HCT116 (cell line): ENCODE results near the gene PTGER1. TPM values are rescaled to one million over a fixed set of nuclear protein-coding genes. Genes with fewer than 3 reads are reported as not detected.

Experiments used
- ATAC-seq: fragments of 200-7000 bp; cut with Tn5 transposase; 2 replicates; pipeline ENCODE4 v1.9.1; 2020; ENCODE audit warnings: mild to moderate bottlenecking, moderate library complexity
- BruUV-seq: library from RNA; stranded (reverse); fragments of 400-500 nt; replicated peaks from 2 replicates; lab custom pipeline; 2021; lab: Mats Ljungman, UMichigan
- CTCF ChIA-PET: fragments of 300-600 bp; sonication (Branson Sonifier 250); formaldehyde crosslinking; loops from one replicate; lab custom pipeline; 2021; ENCODE audit warnings: antibody characterized with exemption; lab: Charles Lee
- POLR2A ChIA-PET: fragments of 300-600, 350-600 bp; sonication (Branson Sonifier 250); formaldehyde crosslinking; loops from one replicate; lab custom pipeline; 2021; ENCODE audit warnings: antibody characterized with exemption; lab: Charles Lee
- RAD21 ChIA-PET, 2 experiments: fragments of 300-600 bp; sonication (Branson Sonifier 250); formaldehyde crosslinking; loops; one replicate each; lab custom pipeline; 2023; ENCODE audit warnings: low total read pairs in 2 of 2; ENCODE audit not compliant: uncharacterized antibody in 2 of 2, unreplicated experiment in 2 of 2, low non-redundant PET in 1 of 2; lab: Charles Lee
- DNase-seq: peaks from one replicate; pipeline ENCODE4 v3.0.0-alpha.2; 2010; ENCODE audit warnings: low read depth, low spot score
- H2AFZ ChIP-seq: fragments of 200-600 bp; shearing (Covaris generic), sonication (generic); 2 replicates; pipeline ENCODE4 v1.6.1; 2017; ENCODE audit warnings: low read depth, mixed run types, mixed read lengths, antibody characterized with exemption, low read length; ENCODE audit not compliant: poor library complexity, severe bottlenecking
- H3K27ac ChIP-seq: 2 replicates; pipeline ENCODE4 v1.5.1; 2012; ENCODE audit warnings: low read depth, low read length
- H3K27me3 ChIP-seq: fragments of 200-600 bp; sonication (generic); 2 replicates; pipeline ENCODE4 v1.6.1; 2016; ENCODE audit warnings: mixed run types, low read length, mixed read lengths; ENCODE audit not compliant: insufficient read depth
- H3K36me3 ChIP-seq, 2 experiments: fragments of 200-500 bp in 1 of 2; fragments of 200-600 bp in 1 of 2; sonication (Bioruptor generic) in 1 of 2; sonication (generic) in 1 of 2; 2 replicates each; pipeline versions ENCODE4 v1.5.1 to v1.6.1; 2014 to 2016; ENCODE audit warnings: low read length in 2 of 2, inconsistent platforms in 1 of 2, mixed read lengths in 1 of 2, mixed run types in 1 of 2; ENCODE audit not compliant: insufficient read depth in 2 of 2, control insufficient read depth in 1 of 2
- H3K4me1 ChIP-seq, 2 experiments: fragments of 200-600 bp in 1 of 2; sonication (generic) in 1 of 2; 2 replicates each; pipeline versions ENCODE4 v1.5.1 to v1.6.1; 2012 to 2017; ENCODE audit warnings: low read length in 2 of 2, inconsistent platforms in 1 of 2, mild to moderate bottlenecking in 1 of 2, mixed read lengths in 1 of 2, mixed run types in 1 of 2, moderate library complexity in 1 of 2; ENCODE audit not compliant: insufficient read depth in 2 of 2, control insufficient read depth in 1 of 2
- H3K4me2 ChIP-seq: fragments of 200-600 bp; sonication (generic); 2 replicates; pipeline ENCODE4 v1.6.1; 2017; ENCODE audit warnings: mixed run types, low read length, mixed read lengths
- H3K4me3 ChIP-seq, 2 experiments: fragments of 200-600 bp in 1 of 2; sonication (generic) in 1 of 2; replicated peaks in 1 of 2; 2 replicates each; pipeline ENCODE4 v1.5.1; 2011 to 2016; ENCODE audit warnings: low read length in 2 of 2, control low read depth in 1 of 2, low read depth in 1 of 2, mild to moderate bottlenecking in 1 of 2, mixed read lengths in 1 of 2, mixed run types in 1 of 2
- H3K79me2 ChIP-seq: fragments of 200-600 bp; sonication (generic); 2 replicates; pipeline ENCODE4 v1.6.1; 2017; ENCODE audit warnings: mild to moderate bottlenecking, mixed run types, low read length, moderate library complexity, mixed read lengths; ENCODE audit not compliant: insufficient read depth
- H3K9ac ChIP-seq: fragments of 200-600 bp; sonication (generic); 2 replicates; pipeline ENCODE4 v1.6.1; 2016; ENCODE audit warnings: low read length, mixed read lengths
- H3K9me2 ChIP-seq: fragments of 200-600 bp; sonication (generic), shearing (Covaris generic); 2 replicates; pipeline ENCODE4 v1.6.1; 2017; ENCODE audit warnings: mixed run types, mild to moderate bottlenecking, moderate library complexity; ENCODE audit not compliant: insufficient read depth
- H3K9me3 ChIP-seq, 2 experiments: fragments of 200-500 bp in 1 of 2; fragments of 200-600 bp in 1 of 2; sonication (Bioruptor generic) in 1 of 2; sonication (generic) in 1 of 2; 2 replicates each; pipeline ENCODE4 v1.6.1; 2014 to 2017; ENCODE audit warnings: low read length in 2 of 2, mixed read lengths in 2 of 2, inconsistent platforms in 1 of 2, low read depth in 1 of 2, mild to moderate bottlenecking in 1 of 2, mixed run types in 1 of 2, moderate library complexity in 1 of 2; ENCODE audit not compliant: control insufficient read depth in 1 of 2, insufficient read depth in 1 of 2
- H4K20me1 ChIP-seq: fragments of 200-600 bp; sonication (generic), shearing (Covaris generic); 2 replicates; pipeline ENCODE4 v1.6.1; 2017; ENCODE audit warnings: mixed run types, mild to moderate bottlenecking, moderate library complexity; ENCODE audit not compliant: insufficient read depth
- CBX3 ChIP-seq: IDR thresholded peaks from 2 replicates; pipeline ENCODE4 v1.6.1; 2012; ENCODE audit warnings: low read depth
- CEBPB ChIP-seq: IDR thresholded peaks from 2 replicates; pipeline ENCODE4 v1.6.1; 2012; ENCODE audit warnings: low read depth
- EGR1 ChIP-seq: IDR thresholded peaks from 2 replicates; pipeline ENCODE4 v1.6.1; 2012; ENCODE audit warnings: low read depth
- ELF1 ChIP-seq: IDR thresholded peaks from 2 replicates; pipeline ENCODE4 v1.6.1; 2012; ENCODE audit warnings: low read depth, borderline replicate concordance
- EZH2 ChIP-seq: fragments of 200-600 bp; sonication (generic); IDR thresholded peaks from 2 replicates; pipeline ENCODE4 v1.6.1; 2017; ENCODE audit warnings: antibody characterized with exemption, mixed run types
- FOSL1 ChIP-seq: IDR thresholded peaks from 2 replicates; pipeline ENCODE4 v1.6.1; 2012; ENCODE audit warnings: low read depth
- JUND ChIP-seq: IDR thresholded peaks from 2 replicates; pipeline ENCODE4 v1.6.1; 2012
- POLR2A ChIP-seq: IDR thresholded peaks from 2 replicates; pipeline ENCODE4 v1.7.0; 2011; ENCODE audit warnings: borderline replicate concordance; ENCODE audit not compliant: insufficient read depth, insufficient read length; ENCODE audit errors: extremely low read depth
- POLR2AphosphoS5 ChIP-seq: IDR thresholded peaks from 2 replicates; pipeline ENCODE4 v1.6.1; 2011; ENCODE audit warnings: mild to moderate bottlenecking, low read depth, low read length, moderate library complexity
- RAD21 ChIP-seq: IDR thresholded peaks from 2 replicates; pipeline ENCODE4 v1.6.1; 2012; ENCODE audit warnings: low read depth, mild to moderate bottlenecking
- SIN3A ChIP-seq: IDR thresholded peaks from 2 replicates; pipeline ENCODE4 v1.6.1; 2012; ENCODE audit warnings: low read depth
- SP1 ChIP-seq: IDR thresholded peaks from 2 replicates; pipeline ENCODE4 v1.6.1; 2012; ENCODE audit warnings: low read depth
- SRF ChIP-seq: IDR thresholded peaks from 2 replicates; pipeline ENCODE4 v1.6.1; 2012; ENCODE audit warnings: low read depth
- ZFX ChIP-seq: fragments of 450-650 bp; IDR thresholded peaks from 2 replicates; pipeline ENCODE4 v1.6.1; 2017
- ZNF274 ChIP-seq: fragments of 200-500 bp; sonication (Bioruptor generic); IDR thresholded peaks from 2 replicates; pipeline ENCODE4 v1.6.1; 2014; ENCODE audit warnings: mild to moderate bottlenecking, low read depth, low read length, inconsistent platforms
- intact Hi-C: fragments of 100-400 bp; cut with micrococcal nuclease; formaldehyde crosslinking; loops from 2 replicates; pipeline ENCODE4 v1.10.0; 2022
- total RNA-seq: library from RNA; stranded (reverse); gene quantifications from one replicate; pipeline ENCODE4 v1.2.1, GENCODE V29; 2021; ENCODE audit not compliant: unreplicated experiment
- TF ChIP-seq, protein P1 (sequence below): IDR thresholded peaks from 2 replicates; pipeline ENCODE4 v1.6.1; 2012; ENCODE audit warnings: low read depth
- TF ChIP-seq, protein P2 (sequence below), 3 experiments: fragments of 200-600 bp in 1 of 3; sonication (generic) in 1 of 3; IDR thresholded peaks in 2 of 3; conservative IDR thresholded peaks in 1 of 3; 2 replicates each; pipeline ENCODE4 v1.5.1; 2012 to 2017; ENCODE audit warnings: low read depth in 2 of 3, low read length in 2 of 3, antibody characterized with exemption in 1 of 3, borderline replicate concordance in 1 of 3, control low read depth in 1 of 3, mild to moderate bottlenecking in 1 of 3, mixed read lengths in 1 of 3, mixed run types in 1 of 3, moderate library complexity in 1 of 3; ENCODE audit not compliant: insufficient read depth in 1 of 3
- TF ChIP-seq, protein P3 (sequence below): IDR thresholded peaks from 2 replicates; pipeline ENCODE4 v1.6.1; 2011; ENCODE audit warnings: mild to moderate bottlenecking, low read length, moderate library complexity; ENCODE audit not compliant: insufficient replicate concordance; ENCODE audit errors: extremely low read depth
- TF ChIP-seq, protein P4 (sequence below): IDR thresholded peaks from 2 replicates; pipeline ENCODE4 v1.6.1; 2012
- TF ChIP-seq, protein P5 (sequence below): IDR thresholded peaks from 2 replicates; pipeline ENCODE4 v1.6.1; 2012

Gene PTGER1
- total RNA-seq, 1 experiment from 2014 or later = 1.1 TPM

DNA sequence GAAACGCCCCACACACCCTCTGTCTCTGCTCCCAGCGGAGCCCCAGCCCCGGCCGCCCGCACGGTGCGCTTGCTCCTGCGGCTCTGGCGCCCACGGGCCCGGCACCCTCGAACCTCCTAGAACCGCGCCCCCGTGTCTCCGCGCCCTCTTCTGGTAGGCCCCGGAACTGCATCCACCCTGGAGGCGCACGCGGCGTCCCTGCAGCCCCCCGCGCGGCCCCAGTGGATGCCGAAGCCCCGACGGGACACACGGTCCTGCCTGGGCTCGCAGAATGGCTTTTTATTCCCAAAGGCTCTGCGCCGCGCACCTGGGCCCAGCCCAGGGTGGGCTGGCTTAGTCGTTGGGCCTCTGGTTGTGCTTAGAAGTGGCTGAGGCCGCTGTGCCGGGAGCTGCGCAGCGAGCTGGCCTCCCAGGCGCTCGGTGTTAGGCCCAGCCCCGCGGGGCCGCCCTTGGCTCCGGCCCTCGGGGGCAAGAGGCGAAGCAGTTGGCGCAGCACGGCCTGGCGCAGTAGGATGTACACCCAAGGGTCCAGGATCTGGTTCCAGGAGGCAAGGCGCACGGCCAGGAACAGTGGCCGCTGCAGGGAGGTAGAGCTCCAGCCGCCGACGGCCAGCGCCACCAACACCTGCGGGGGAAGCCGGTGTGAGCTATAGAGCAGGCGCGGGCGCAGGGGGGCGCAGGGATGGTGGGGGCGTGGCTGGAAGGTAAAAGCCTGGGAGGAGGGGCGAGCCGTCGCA, 2.8 kb downstream of the PTGER1 start:
- RAD21 ChIA-PET = no interaction called here
- no peaks in the 10 kb centered on the region for H3K27me3 ChIP-seq
- POLR2A ChIA-PET = no interaction called here
- no TSS peak for BruUV-seq
- no peaks in the 10 kb centered on the region for H3K79me2 ChIP-seq
- H4K20me1 ChIP-seq = no peaks in the 10 kb centered on the region
- H2AFZ ChIP-seq = no peak overlapping the region
- H3K27ac ChIP-seq = no peak overlapping the region
- DNase-seq (peak; percentile 22), ATAC-seq (peak; percentile 63)
- no peak overlapping the region for H3K4me3 ChIP-seq
- peaks cover 22 to 38% of the 10 kb centered on the region in 2 experiments; a peak in 3 of 4 replicates for H3K4me1 ChIP-seq
- H3K9me3 ChIP-seq = no peaks in the 10 kb centered on the region
- H3K36me3 ChIP-seq = no peaks in the 10 kb centered on the region; a peak in 2 of 4 replicates
- H3K9ac ChIP-seq = peak overlapping the region; percentile 39; the same call in 1 of the 2 replicates
- peak overlapping the region; percentile 43 for H3K4me2 ChIP-seq
- intact Hi-C loops = loop anchor here (5.0 kb wide), 1 partner anchor 335 kb away; the partner anchor contains the start of gene ASF1B
- no peaks in the 10 kb centered on the region for H3K9me2 ChIP-seq
- CTCF ChIA-PET = interaction anchor here (0.6 to 1.1 kb wide), 2 partner anchors 13 to 336 kb away, joined by 3 to 4 read pairs; partner anchors contain the start of gene ASF1B
- no peak for TF ChIP-seq POLR2A
- no peak for TF ChIP-seq SRF
- TF ChIP-seq EZH2 = no peak
- peak; percentile 57 for TF ChIP-seq POLR2AphosphoS5
- TF ChIP-seq, protein P1, sequence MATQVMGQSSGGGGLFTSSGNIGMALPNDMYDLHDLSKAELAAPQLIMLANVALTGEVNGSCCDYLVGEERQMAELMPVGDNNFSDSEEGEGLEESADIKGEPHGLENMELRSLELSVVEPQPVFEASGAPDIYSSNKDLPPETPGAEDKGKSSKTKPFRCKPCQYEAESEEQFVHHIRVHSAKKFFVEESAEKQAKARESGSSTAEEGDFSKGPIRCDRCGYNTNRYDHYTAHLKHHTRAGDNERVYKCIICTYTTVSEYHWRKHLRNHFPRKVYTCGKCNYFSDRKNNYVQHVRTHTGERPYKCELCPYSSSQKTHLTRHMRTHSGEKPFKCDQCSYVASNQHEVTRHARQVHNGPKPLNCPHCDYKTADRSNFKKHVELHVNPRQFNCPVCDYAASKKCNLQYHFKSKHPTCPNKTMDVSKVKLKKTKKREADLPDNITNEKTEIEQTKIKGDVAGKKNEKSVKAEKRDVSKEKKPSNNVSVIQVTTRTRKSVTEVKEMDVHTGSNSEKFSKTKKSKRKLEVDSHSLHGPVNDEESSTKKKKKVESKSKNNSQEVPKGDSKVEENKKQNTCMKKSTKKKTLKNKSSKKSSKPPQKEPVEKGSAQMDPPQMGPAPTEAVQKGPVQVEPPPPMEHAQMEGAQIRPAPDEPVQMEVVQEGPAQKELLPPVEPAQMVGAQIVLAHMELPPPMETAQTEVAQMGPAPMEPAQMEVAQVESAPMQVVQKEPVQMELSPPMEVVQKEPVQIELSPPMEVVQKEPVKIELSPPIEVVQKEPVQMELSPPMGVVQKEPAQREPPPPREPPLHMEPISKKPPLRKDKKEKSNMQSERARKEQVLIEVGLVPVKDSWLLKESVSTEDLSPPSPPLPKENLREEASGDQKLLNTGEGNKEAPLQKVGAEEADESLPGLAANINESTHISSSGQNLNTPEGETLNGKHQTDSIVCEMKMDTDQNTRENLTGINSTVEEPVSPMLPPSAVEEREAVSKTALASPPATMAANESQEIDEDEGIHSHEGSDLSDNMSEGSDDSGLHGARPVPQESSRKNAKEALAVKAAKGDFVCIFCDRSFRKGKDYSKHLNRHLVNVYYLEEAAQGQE = no peak
- no peak for TF ChIP-seq CBX3
- TF ChIP-seq, protein P2, sequence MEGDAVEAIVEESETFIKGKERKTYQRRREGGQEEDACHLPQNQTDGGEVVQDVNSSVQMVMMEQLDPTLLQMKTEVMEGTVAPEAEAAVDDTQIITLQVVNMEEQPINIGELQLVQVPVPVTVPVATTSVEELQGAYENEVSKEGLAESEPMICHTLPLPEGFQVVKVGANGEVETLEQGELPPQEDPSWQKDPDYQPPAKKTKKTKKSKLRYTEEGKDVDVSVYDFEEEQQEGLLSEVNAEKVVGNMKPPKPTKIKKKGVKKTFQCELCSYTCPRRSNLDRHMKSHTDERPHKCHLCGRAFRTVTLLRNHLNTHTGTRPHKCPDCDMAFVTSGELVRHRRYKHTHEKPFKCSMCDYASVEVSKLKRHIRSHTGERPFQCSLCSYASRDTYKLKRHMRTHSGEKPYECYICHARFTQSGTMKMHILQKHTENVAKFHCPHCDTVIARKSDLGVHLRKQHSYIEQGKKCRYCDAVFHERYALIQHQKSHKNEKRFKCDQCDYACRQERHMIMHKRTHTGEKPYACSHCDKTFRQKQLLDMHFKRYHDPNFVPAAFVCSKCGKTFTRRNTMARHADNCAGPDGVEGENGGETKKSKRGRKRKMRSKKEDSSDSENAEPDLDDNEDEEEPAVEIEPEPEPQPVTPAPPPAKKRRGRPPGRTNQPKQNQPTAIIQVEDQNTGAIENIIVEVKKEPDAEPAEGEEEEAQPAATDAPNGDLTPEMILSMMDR (IDR thresholded peaks at IDR 0.05 in 2 of 3, conservative IDR thresholded peaks at IDR 0.05 in 1 of 3; ENCODE audit: borderline replicate concordance in 1 of 3, insufficient read depth in 1 of 3, low read depth in 2 of 3, low read length in 2 of 3) = peak; percentile 73 to 89 (median 88)
- TF ChIP-seq, protein P3, sequence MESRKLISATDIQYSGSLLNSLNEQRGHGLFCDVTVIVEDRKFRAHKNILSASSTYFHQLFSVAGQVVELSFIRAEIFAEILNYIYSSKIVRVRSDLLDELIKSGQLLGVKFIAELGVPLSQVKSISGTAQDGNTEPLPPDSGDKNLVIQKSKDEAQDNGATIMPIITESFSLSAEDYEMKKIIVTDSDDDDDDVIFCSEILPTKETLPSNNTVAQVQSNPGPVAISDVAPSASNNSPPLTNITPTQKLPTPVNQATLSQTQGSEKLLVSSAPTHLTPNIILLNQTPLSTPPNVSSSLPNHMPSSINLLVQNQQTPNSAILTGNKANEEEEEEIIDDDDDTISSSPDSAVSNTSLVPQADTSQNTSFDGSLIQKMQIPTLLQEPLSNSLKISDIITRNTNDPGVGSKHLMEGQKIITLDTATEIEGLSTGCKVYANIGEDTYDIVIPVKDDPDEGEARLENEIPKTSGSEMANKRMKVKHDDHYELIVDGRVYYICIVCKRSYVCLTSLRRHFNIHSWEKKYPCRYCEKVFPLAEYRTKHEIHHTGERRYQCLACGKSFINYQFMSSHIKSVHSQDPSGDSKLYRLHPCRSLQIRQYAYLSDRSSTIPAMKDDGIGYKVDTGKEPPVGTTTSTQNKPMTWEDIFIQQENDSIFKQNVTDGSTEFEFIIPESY = no peak
- TF ChIP-seq SIN3A = no peak
- no peak for TF ChIP-seq FOSL1
- peak; percentile 68 for TF ChIP-seq RAD21
- TF ChIP-seq, protein P4, sequence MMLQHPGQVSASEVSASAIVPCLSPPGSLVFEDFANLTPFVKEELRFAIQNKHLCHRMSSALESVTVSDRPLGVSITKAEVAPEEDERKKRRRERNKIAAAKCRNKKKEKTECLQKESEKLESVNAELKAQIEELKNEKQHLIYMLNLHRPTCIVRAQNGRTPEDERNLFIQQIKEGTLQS = no peak
- no peak; the same call in 1 of the 2 replicates for TF ChIP-seq EGR1
- no peak for TF ChIP-seq CEBPB
- no peak for TF ChIP-seq ELF1
- no peak for TF ChIP-seq ZNF274
- TF ChIP-seq, protein P5, sequence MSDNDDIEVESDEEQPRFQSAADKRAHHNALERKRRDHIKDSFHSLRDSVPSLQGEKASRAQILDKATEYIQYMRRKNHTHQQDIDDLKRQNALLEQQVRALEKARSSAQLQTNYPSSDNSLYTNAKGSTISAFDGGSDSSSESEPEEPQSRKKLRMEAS = no peak; the same call in 1 of the 2 replicates
- no peak; the same call in 1 of the 2 replicates for TF ChIP-seq JUND
- no peak for TF ChIP-seq SP1
- peak; percentile 50; the same call in 1 of the 2 replicates for TF ChIP-seq ZFX
